GM19035 (cell line): Measurements from ENCODE around the gene MACROD2.

Source experiments
- ATAC-seq: cut with Tn5 transposase; IDR thresholded peaks from one replicate; pipeline ENCODE4 v1.9.1; 2021; ENCODE audit not compliant: unreplicated experiment

Gene MACROD2

GRCh38 chr20:15445056-15445840 lies 1449.9 kb downstream of the MACROD2 start:
- no peak for ATAC-seq

GRCh38 chr20:15446373-15446772 lies 1451.1 kb downstream of the MACROD2 start:
- ATAC-seq = no peak

- ATAC-seq = no peak
These were observed 1452.2 kb downstream of the MACROD2 start for GRCh38 chr20:15447549-15447948.

GRCh38 chr20:15449061-15449460 lies 1453.7 kb downstream of the MACROD2 start:
- no peak for ATAC-seq

GRCh38 chr20:15451241-15451640 lies 1455.9 kb downstream of the MACROD2 start:
- no peak for ATAC-seq

GRCh38 chr20:15455279-15455678 lies 1460.0 kb downstream of the MACROD2 start:
- no peak for ATAC-seq

GRCh38 chr20:15461938-15462337 lies 1466.6 kb downstream of the MACROD2 start:
- ATAC-seq = no peak

GRCh38 chr20:15475483-15475882 lies 1480.2 kb downstream of the MACROD2 start:
- no peak for ATAC-seq

- ATAC-seq = no peak
These were observed 1480.9 kb downstream of the MACROD2 start for GRCh38 chr20:15476186-15476585.

- no peak for ATAC-seq
These were observed 1481.5 kb downstream of the MACROD2 start for GRCh38 chr20:15476781-15477180.

- no peak for ATAC-seq
These were observed 1487.2 kb downstream of the MACROD2 start for GRCh38 chr20:15482525-15482924.

- no peak for ATAC-seq
These were observed 1490.2 kb downstream of the MACROD2 start for GRCh38 chr20:15485519-15485918.

- no peak for ATAC-seq
These were observed 1491.7 kb downstream of the MACROD2 start for GRCh38 chr20:15487030-15487429.

GRCh38 chr20:15487682-15488081 lies 1492.4 kb downstream of the MACROD2 start:
- ATAC-seq = no peak

GRCh38 chr20:15491575-15491974 lies 1496.3 kb downstream of the MACROD2 start:
- ATAC-seq = no peak

- no peak for ATAC-seq
These were observed 1499.5 kb downstream of the MACROD2 start for GRCh38 chr20:15494851-15495250.

- no peak for ATAC-seq
These were observed 1501.3 kb downstream of the MACROD2 start for GRCh38 chr20:15496501-15497039.

GRCh38 chr20:15498926-15499325 lies 1503.6 kb downstream of the MACROD2 start:
- no peak for ATAC-seq

GRCh38 chr20:15506311-15506710 lies 1511.0 kb downstream of the MACROD2 start:
- ATAC-seq = no peak

GRCh38 chr20:15507151-15507550 lies 1511.8 kb downstream of the MACROD2 start:
- no peak for ATAC-seq

- ATAC-seq = no peak
These were observed 1516.2 kb downstream of the MACROD2 start for GRCh38 chr20:15511551-15511950.

GRCh38 chr20:15512916-15513315 lies 1517.6 kb downstream of the MACROD2 start:
- no peak for ATAC-seq

GRCh38 chr20:15515691-15516090 lies 1520.4 kb downstream of the MACROD2 start:
- ATAC-seq = no peak
